Measurements from ENCODE around the gene ENAH. TPM values are rescaled to one million over a fixed set of nuclear protein-coding genes. Genes with fewer than 3 reads are reported as not detected.

The ENAH gene
- total RNA-seq, 1 experiment from 2014 or later = 100 TPM

DNA sequence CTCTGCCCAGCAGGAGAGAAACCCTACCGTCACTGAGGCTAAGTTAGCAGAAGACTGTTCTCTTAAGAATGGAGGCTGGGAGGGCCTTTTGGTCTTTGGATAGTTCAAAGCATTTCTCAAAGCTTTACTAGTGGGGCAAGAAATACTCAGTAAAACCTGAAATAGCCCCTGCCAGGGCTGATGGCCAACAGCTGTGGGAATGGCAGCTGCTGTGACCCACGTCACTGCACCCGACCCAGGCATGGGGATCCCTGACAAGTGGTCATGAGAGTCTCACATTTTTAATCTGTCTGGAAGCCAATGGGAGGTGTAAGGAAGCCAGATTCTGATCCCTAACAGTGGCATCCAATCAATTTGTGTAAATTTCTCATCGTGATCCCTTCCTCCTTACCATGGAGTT is 44.5 kb upstream of the ENAH start:
- no peak overlapping the region for H3K4me3 ChIP-seq (replicated peaks in 1 of 2; ENCODE audit: low read depth in 1 of 2, low read length in 2 of 2)
- DNase-seq (ENCODE audit: low read depth, low spot score) = no peak
- H3K9ac ChIP-seq (ENCODE audit: low read length) = no peak overlapping the region
- H3K9me3 ChIP-seq (ENCODE audit: control insufficient read depth in 1 of 2, insufficient read depth in 1 of 2, low read depth in 1 of 2, low read length in 2 of 2) = no peaks in the 10 kb centered on the region
- H3K27me3 ChIP-seq (ENCODE audit: insufficient read depth, low read length) = no peaks in the 10 kb centered on the region
- CTCF ChIA-PET = interaction anchor here (1.3 kb wide), 1 partner anchor 75 kb away, joined by 4 read pairs; no protein-coding TSS in a partner anchor
- BruUV-seq (replicated peaks) = no TSS peak
- H3K4me2 ChIP-seq (ENCODE audit: low read length) = no peak overlapping the region
- no peaks in the 10 kb centered on the region for H3K79me2 ChIP-seq (ENCODE audit: insufficient read depth, low read length)
- H3K4me1 ChIP-seq (ENCODE audit: control insufficient read depth in 1 of 2, insufficient read depth in 2 of 2, low read length in 2 of 2) = peaks cover 27 to 33% of the 10 kb centered on the region in 2 experiments
- no peak overlapping the region for H3K27ac ChIP-seq (ENCODE audit: low read depth, low read length)
- no peak for ATAC-seq
- no peaks in the 10 kb centered on the region for H3K9me2 ChIP-seq (ENCODE audit: insufficient read depth)
- POLR2A ChIA-PET = interaction anchor here (2.0 kb wide), 1 partner anchor 42 kb away, joined by 7 read pairs; no protein-coding TSS in a partner anchor
- TF ChIP-seq, protein P1, sequence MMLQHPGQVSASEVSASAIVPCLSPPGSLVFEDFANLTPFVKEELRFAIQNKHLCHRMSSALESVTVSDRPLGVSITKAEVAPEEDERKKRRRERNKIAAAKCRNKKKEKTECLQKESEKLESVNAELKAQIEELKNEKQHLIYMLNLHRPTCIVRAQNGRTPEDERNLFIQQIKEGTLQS (IDR thresholded peaks at IDR 0.05) = no peak
- TF ChIP-seq YY1 (IDR thresholded peaks at IDR 0.05; ENCODE audit: extremely low read depth, insufficient replicate concordance, low read depth, low read length) (no peak), SIN3A (IDR thresholded peaks at IDR 0.05; ENCODE audit: low read depth) (no peak), EZH2phosphoT487 (IDR thresholded peaks at IDR 0.05; ENCODE audit: borderline replicate concordance) (no peak), ZFX (IDR thresholded peaks at IDR 0.05) (no peak)
- TF ChIP-seq, protein P2, sequence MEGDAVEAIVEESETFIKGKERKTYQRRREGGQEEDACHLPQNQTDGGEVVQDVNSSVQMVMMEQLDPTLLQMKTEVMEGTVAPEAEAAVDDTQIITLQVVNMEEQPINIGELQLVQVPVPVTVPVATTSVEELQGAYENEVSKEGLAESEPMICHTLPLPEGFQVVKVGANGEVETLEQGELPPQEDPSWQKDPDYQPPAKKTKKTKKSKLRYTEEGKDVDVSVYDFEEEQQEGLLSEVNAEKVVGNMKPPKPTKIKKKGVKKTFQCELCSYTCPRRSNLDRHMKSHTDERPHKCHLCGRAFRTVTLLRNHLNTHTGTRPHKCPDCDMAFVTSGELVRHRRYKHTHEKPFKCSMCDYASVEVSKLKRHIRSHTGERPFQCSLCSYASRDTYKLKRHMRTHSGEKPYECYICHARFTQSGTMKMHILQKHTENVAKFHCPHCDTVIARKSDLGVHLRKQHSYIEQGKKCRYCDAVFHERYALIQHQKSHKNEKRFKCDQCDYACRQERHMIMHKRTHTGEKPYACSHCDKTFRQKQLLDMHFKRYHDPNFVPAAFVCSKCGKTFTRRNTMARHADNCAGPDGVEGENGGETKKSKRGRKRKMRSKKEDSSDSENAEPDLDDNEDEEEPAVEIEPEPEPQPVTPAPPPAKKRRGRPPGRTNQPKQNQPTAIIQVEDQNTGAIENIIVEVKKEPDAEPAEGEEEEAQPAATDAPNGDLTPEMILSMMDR (IDR thresholded peaks at IDR 0.05 in 2 of 3, conservative IDR thresholded peaks at IDR 0.05 in 1 of 3; ENCODE audit: borderline replicate concordance in 1 of 3, insufficient read depth in 1 of 3, low read depth in 2 of 3, low read length in 2 of 3) = no peak
- TF ChIP-seq, protein P3, sequence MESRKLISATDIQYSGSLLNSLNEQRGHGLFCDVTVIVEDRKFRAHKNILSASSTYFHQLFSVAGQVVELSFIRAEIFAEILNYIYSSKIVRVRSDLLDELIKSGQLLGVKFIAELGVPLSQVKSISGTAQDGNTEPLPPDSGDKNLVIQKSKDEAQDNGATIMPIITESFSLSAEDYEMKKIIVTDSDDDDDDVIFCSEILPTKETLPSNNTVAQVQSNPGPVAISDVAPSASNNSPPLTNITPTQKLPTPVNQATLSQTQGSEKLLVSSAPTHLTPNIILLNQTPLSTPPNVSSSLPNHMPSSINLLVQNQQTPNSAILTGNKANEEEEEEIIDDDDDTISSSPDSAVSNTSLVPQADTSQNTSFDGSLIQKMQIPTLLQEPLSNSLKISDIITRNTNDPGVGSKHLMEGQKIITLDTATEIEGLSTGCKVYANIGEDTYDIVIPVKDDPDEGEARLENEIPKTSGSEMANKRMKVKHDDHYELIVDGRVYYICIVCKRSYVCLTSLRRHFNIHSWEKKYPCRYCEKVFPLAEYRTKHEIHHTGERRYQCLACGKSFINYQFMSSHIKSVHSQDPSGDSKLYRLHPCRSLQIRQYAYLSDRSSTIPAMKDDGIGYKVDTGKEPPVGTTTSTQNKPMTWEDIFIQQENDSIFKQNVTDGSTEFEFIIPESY (IDR thresholded peaks at IDR 0.05; ENCODE audit: extremely low read depth, insufficient replicate concordance, low read length) = no peak
- intact Hi-C loops (cut with micrococcal nuclease) = no loop called here
- RAD21 ChIA-PET (ENCODE audit: low non-redundant PET in 1 of 2, low total read pairs in 2 of 2, uncharacterized antibody in 2 of 2, unreplicated experiment in 2 of 2) = no interaction called here
- H3K36me3 ChIP-seq (ENCODE audit: control insufficient read depth in 1 of 2, insufficient read depth in 2 of 2, low read length in 2 of 2) = no peaks in the 10 kb centered on the region
- H2AFZ ChIP-seq (ENCODE audit: low read depth, low read length, poor library complexity, severe bottlenecking) = no peak overlapping the region
- H4K20me1 ChIP-seq (ENCODE audit: insufficient read depth) = no peaks in the 10 kb centered on the region
